GM19025 (cell line): ENCODE results near the gene DNAJC3.
"Not testable (repeated sequence)": the region's sequence is repeated elsewhere in the genome, so short reads cannot be mapped to it uniquely, and the experiment has no call there.

Experiments
- ATAC-seq: cut with Tn5 transposase; IDR thresholded peaks from one replicate; pipeline ENCODE4 v1.9.1; 2021; ENCODE audit warnings: mild to moderate bottlenecking, low read depth, moderate library complexity; ENCODE audit not compliant: unreplicated experiment

Gene DNAJC3

DNA sequence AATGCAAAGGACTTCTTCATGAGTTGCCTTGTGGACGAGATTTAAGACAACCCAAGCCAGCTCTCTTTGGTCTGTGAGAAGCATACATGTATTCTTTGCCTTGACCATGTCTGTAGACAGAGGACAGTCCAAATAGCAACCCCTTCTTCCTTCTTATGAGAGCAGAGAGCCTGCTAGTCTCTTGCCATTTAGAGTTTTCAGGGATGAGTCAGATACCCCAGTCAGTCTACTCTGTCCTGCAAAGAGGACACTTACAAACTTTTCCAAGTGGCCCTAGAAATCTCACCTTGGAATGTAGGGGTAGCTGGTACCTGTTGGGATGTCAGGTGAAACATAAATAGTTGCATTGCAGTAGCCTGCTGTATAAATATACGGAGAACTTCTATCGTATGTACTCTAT is 36.7 kb downstream of the DNAJC3 start:
- no peak for ATAC-seq

DNA sequence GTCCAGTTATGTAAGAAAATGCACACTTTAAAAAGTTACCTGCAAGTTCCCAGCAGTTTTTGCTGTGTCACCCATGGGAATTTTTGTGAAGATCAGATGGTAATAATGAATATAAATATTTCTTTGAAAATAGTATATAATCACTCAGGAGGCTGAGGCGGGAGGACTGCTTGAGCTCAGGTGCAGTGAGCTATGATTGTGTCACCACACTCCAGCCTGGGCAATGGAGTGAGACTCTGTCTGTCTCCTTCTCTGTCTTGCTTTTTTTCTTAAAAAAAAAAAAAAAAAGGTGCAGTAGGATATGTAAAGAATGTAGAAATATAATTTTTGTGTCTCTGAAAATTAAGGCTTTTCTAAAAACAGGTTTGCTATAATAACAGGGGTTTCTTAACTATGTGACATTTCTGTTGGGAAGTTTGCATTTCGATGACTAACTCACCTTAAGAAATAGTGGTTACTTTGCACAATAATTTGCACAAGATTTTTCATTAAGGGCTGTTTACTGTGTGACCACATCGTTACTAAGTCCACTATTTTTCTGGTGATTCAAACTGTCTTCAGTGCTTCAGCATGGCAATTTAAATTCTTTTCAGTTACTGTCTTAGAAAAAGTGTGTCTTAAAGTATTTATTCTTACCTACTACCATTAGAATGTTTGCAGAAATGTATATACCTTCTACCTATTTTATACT is 37.3 kb downstream of the DNAJC3 start:
- ATAC-seq = no peak

DNA sequence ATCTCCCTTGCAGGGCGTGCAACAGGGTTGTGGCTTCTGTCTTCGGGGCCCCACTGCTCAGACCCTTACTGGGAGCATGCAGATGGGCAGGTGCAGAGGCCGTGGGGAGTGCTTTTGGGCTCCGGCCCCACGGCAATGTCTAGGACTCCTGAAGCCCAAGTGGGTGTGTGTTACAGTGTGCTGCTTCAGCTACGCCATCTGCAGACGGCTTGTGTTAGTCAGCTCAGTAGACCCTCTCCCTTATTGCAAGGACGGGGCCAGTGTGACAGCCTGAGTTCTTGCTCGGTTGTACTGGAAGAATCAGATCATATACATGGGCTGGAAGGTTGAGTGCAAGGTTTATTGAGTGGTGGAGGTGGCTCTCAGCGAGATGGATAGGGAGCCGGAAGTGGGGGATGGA is 39.3 kb downstream of the DNAJC3 start:
- ATAC-seq = no peak

DNA sequence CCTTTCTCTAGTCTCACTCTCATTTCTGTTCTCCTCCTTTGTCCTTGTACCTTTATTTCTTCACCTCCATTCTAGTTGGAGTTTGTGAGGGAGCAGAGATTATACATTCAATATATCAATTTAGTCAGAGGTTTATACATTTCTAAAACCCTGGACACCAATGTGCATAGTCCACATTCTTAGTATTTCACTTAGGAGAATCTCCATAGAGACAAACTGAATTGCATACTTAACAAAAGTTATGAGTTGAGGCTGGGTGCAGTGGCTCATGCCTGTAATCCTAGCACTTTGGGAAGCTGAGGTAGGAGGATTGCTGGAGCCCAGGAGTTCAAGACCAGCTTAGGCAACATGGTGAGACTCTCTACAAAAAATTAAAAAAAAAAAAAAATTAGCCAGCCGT is 45.3 kb downstream of the DNAJC3 start:
- ATAC-seq = no peak

DNA sequence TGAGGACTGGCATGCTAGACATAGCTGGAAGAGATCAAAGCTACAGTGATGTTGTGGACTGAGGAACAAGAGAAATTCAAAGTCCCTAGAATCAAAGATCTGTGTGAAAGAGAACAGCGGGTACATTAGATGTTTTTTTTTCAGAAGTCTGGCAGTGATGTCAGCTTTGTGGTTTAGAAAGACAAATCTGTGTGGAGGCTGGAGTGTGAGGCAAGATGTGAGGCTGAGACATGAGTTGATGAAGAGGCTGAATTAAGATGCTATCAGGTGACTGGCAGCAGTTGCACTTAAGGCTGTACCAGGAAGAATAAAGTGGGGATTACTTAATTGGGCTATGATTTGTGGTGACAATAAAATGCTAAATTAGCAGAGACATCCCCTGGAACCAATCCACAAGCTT is 46.5 kb downstream of the DNAJC3 start:
- ATAC-seq = no peak

DNA sequence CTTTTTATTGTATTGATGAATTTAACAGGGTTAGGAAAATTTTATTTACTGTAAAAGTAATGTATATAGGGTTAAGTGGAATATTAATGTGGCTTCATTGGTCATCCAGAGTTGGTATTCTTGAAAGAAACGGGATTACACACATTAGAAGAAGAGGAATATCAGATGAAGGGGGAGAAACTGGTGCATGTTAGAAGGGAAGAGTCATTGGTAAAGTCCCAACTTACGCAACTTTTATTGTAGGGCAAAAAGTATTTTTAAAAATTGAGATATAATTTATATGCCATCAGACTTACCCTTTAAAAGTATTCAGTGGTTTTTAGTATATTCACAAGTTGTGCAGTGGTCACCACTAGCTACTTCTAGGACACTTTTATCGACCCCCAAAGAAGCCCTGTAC is 47.3 kb downstream of the DNAJC3 start:
- ATAC-seq = no peak

DNA sequence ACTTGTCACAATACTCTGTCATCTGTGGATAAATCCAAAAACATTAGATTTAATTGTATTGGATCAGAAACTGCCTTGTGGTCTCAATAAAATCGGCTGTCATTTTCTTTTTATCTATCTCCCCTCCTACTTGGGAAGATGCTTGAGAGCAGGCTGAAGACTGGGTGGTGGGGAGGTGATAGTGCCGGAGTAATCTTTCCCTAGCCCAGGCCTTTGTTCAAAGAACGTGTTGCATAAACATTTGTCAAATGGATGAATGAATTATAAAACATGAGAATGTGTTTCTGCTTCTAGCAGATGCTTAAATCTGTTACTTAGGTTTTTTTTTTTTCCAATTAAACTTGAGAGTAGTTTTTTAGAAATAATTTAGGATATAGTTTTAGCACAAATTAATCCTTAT is 49.9 kb downstream of the DNAJC3 start:
- ATAC-seq = no peak

DNA sequence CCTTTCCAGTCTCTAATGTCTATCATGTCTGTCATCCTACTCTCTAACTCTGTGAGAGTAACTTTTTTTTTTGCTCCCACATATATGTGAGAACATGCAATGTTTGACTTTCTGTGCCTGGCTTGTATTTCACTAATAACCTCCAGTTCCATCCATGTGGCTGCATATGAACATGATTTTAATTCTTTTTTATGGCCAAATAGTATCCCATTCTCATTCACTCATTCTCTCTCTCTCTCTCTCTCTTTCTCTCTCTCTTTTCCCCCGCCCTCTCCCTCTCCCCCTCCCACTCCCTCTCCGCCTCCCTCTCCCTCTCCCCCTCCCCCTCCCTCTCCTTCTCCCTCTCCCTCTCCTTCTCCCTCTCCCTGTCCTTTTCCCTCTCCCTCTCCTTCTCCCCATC is 52.0 kb downstream of the DNAJC3 start:
- ATAC-seq = no peak

DNA sequence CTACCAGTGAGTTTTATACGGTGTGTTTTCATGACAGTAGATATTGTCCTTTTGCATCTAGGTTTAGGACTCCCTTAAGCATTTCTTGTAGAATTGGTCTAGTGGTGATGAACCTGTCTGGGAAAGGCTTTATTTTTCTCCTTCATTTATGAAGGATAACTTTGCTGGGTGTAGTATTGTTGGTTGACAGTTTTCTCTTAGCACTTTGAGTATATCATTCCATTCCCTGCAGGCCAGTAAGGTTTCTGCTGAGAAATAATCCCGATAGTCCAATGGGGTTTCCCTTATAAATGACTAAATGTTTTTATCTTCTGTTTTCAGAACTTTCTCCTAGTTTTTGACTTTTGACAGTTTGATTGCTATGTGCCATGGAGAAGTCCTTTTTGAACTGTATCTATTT is 57.2 kb downstream of the DNAJC3 start:
- ATAC-seq = no peak

DNA sequence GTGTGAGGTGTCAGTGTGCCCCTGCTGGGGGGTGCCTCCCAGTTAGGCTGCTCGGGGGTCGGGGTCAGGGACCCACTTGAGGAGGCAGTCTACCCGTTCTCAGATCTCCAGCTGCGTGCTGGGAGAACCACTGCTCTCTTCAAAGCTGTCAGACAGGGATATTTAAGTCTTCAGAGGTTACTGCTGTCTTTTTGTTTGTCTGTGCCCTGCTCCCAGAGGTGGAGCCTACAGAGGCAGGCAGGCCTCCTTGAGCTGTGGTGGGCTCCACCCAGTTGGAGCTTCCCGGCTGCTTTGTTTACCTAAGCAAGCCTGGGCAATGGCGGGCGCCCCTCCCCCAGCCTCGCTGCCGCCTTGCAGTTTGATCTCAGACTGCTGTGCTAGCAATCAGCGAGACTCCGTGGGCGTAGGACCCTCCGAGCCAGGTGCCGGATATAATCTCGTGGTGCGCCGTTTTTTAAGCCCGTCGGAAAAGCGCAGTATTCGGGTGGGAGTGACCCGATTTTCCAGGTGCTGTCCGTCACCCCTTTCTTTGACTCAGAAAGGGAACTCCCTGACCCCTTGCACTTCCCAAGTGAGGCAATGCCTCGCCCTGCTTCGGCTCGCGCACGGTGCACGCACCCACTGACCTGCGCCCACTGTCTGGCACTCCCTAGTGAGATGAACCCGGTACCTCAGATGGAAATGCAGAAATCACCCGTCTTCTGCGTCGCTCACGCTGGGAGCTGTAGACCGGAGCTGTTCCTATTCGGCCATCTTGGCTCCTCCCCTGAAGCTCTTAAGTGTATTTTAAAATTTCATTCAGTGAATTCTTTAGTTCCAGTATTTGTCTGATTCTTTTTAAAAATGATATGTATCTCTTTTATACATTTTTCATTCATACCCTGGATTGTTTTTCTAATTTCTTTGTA is 63.4 kb downstream of the DNAJC3 start:
- not testable (repeated sequence) for ATAC-seq

DNA sequence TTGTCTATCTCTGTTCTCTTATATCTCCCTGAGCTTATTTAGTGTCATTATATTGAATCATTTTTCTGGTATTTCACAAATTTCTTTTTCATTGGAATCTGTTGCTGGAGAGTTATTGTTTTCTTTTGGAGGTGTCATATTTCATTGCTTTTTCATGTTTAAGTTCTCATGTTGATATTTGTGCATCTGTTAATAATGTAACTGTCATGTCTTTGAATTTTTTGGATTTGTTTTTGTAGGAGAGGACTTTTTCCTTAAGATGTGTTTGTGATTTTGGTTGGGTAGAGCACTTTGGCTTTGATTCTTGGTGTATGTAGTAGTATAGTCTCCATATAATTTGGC is 64.0 kb downstream of the DNAJC3 start:
- no peak for ATAC-seq

DNA sequence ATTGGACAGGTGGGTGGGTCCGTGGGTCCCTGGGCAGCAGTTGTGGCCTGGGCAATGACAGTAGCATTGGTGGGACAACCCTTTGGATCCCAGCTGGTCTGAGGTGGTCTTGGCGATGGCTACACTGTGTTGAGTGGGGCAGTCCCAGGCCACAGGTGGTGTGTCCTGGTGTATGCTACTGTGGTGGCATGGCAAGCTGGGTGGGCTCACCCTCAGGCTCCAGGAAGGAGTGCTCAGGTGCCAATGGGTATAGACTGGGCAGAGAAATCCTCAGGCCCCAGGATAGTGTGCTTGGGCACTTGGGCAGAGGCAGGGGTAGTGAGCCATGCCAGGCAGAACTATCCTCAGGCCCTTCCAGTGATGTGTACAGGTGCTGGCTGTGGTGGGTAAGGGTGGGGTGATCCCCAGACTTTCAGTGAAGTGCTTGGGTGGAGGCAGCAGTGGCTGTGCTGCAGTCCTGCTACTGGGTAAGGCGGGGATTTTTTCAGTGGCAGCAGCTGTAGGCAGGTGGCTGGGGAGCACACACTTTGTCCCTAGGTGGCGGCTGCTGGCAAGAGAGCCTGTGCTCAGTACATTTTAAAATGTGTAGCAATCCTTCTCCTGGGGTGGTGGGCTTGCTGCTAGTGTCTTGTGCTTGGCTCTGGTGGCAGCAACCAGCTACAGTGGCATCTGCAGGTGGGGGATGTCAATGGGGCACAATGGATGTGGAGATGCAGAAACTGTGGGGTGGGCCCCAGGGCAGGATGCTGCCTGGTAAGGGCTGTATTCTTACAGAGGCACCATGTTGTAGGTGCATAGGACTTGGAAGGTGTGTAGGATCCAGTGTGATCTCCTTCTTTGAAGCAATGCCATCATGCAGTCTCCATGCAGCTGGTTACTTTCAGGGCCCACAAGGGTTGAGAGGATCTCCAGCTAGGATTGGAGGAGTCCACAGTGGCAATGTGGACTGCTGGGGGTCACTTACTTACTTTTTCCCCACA is 64.9 kb downstream of the DNAJC3 start:
- no peak for ATAC-seq

DNA sequence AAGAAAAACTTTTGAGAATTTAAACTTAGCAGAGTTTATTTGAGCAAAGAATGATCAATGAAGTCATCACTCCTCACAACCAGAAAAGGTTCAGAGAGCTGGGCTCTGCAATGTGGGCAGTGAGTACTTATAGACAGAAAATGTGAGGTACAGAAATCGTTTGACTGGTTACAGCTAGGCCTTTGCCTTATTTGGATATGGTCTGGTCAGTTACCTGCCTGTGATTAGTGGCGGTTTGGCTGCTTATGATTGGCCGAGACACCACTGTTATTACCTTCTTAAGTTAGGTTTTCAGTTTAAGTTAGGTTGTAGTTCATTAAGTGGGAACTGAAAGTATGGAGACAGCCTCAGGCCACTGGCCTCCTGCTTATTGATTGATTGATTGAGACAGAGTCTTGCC is 66.3 kb downstream of the DNAJC3 start:
- ATAC-seq = no peak

DNA sequence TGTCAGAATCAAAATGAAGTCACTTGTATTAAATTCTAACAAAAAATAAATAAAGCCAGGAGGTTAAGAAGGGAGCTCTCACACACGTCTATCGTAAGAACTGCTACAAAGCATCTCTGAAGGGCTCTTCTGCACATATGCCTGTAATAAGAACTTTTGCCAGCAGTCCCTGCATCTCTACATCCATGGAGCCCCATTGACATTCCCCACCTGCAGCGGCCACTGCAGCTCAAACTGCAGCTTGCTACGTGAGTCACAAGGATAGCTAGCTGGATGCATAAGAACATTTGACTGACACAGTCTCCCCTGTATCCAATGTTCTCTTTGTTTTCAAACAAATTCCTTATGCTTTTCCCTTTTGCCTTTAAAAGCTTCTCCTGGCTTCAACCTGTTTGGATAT is 68.3 kb downstream of the DNAJC3 start:
- no peak for ATAC-seq

DNA sequence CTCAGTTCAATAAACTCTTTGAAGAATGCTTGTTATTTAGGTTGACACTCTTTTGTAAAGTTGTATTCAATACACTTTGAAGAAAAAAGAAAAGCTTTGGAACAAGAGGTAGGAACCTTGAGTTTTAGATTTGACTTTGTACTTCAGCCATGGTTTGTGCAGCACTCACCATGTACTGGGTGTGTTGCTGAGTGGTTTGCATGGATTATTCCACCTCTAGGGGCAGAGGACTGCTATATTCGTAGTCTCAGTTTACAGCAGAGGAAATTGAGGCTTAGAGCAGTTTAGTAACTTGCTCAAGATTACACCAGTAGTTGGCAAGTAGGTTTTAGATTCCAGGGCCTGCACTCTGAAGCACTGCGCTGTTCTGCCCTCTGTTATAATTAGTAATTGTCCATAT is 68.8 kb downstream of the DNAJC3 start:
- no peak for ATAC-seq

DNA sequence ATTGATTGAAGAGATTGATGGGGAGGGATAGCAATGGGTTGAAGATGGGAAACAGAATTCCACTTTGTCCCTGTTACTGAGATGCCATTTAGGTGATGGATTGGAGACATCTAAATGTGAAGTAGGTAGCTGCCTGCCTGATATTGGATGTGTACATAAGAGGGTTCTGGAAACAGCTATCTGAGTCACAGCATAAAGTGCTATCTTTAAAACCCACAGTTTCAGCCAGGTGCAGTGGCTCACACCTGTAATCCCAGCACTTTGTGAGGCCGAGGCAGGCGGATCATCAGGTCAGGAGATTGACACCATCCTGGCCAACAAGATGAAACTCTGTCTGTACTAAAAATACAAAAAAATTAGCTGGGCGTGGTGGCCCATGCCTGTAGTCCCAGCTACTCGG is 72.6 kb downstream of the DNAJC3 start:
- no peak for ATAC-seq

DNA sequence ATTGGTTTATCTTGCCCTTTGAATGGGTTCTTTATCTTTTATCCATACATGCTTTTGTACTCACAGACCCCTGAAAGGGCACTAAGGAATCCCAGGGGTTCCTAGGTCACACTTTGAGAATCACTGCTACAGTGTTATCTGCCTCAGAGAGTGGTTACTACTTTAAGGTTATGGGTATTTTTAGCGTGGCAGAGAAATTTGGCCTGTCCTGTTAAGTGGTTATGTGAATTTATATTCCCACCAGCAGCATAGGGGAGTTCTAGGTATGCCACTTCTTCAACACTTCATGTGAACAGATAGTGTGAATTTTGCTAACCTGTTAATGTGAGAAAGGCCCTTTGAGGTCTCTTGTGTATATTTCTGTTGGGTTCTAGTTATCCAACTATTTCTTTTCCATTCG is 75.7 kb downstream of the DNAJC3 start:
- ATAC-seq = no peak

DNA sequence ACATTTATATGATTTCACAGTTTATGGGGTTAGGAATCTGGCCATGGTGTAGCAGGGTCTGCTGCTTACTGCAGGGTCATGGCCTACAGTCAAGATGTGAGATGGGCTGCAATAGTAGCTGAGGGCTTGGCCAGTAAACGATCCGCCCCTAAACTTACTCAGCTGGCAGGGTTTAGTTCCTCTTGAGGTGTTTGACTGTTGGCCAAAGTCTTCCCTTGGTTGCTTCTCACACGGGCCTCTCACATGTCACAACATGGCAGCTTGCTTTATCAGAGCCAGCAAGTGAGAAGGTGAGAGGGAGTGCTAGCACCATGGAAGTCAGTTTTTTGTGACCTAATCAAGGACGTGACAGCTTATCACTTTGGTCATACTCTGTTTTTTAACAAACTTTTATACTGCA is 77.1 kb downstream of the DNAJC3 start:
- no peak for ATAC-seq

DNA sequence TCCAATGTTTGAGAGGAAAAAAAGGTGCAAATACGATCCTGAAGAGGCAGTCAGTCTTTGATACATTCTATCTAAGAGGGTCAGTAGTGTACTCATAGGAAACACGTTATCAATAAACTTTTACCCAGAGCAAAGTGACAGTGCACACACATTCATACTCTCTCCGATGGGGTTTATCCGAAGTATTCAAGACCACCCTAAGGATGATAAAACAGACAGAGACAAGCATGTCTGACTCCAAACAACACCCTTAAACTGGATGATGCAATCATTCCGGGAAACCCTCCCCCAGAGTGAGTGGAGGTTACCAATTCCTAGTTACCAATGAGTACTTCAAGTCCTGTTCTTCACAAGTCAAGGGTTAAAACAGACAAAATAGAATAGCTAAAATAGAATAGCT is 79.1 kb downstream of the DNAJC3 start:
- ATAC-seq = no peak

DNA sequence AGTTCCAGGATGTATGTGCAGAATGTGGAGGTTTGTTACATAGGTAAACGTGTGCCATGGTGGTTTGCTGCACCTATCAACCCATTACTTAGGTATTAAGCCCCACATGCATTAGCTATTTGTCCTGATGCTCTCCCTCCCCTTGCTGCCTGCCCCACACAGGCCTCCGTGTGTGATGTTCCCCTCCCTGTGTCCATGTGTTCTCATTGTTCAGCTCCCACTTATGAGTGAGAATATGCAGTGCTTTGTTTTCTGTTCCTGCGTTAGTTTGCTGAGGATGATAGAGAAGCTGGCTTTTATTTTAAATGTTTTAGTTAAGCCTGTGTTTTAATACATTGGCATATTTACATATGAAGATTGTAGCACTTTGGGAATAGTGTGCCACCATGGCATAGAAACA is 85.7 kb downstream of the DNAJC3 start:
- not testable (repeated sequence) for ATAC-seq

DNA sequence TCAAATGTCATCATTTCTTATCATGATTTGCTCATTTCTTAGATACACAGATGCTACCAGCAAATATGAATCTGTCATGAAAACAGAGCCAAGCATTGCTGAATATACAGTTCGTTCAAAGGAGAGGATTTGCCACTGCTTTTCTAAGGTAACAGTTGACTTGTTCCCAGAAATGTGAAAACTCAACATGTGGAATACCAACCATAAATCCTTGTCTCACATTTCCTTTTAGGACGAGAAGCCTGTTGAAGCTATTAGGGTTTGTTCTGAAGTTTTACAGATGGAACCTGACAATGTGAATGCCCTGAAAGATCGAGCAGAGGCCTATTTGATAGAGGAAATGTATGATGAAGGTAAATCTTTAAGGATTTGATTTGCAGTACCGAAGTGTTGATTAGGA is 86.7 kb downstream of the DNAJC3 start:
- no peak for ATAC-seq
